Loucy (cell line): ENCODE measurements around the gene BTNL8.

ENCODE experiments used
- EZH2phosphoT487 ChIP-seq: fragments of 200-600 bp; IDR thresholded peaks from 2 replicates; pipeline ENCODE4 v1.6.1; 2018; ENCODE audit warnings: antibody characterized with exemption, mild to moderate bottlenecking, moderate library complexity, borderline replicate concordance
- TF ChIP-seq, protein P1 (sequence below): fragments of 200-600 bp; sonication (generic); conservative IDR thresholded peaks from 2 replicates; pipeline ENCODE4 v1.5.1; 2014; ENCODE audit warnings: mild to moderate bottlenecking, antibody characterized with exemption, low read length

DNA sequence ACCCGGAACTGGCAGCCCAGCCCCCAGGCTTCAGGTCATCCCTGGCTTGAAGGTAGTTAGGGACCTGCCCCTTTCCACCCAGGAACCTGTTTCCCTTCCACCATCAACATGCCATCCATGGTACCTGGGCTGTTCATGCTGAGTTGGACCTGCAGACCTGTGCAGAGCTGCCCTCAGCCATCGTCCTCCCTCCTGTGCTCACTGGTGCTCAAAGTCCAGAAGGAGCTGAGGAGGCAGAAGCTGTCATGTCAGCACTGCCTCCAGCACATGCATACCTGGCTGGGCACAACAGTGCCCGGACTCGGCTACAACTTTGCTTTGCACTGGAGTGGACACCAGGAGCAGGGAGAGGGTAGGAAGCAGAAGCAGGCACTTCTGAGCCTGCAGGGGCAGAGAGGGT, 36.2 kb downstream of the BTNL8 start:
- TF ChIP-seq, protein P1, sequence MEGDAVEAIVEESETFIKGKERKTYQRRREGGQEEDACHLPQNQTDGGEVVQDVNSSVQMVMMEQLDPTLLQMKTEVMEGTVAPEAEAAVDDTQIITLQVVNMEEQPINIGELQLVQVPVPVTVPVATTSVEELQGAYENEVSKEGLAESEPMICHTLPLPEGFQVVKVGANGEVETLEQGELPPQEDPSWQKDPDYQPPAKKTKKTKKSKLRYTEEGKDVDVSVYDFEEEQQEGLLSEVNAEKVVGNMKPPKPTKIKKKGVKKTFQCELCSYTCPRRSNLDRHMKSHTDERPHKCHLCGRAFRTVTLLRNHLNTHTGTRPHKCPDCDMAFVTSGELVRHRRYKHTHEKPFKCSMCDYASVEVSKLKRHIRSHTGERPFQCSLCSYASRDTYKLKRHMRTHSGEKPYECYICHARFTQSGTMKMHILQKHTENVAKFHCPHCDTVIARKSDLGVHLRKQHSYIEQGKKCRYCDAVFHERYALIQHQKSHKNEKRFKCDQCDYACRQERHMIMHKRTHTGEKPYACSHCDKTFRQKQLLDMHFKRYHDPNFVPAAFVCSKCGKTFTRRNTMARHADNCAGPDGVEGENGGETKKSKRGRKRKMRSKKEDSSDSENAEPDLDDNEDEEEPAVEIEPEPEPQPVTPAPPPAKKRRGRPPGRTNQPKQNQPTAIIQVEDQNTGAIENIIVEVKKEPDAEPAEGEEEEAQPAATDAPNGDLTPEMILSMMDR: no peak
- TF ChIP-seq EZH2phosphoT487: no peak
